Measurements from ENCODE around the gene TTC9C.
"Not testable (repeated sequence)": the region's sequence is repeated elsewhere in the genome, so short reads cannot be mapped to it uniquely, and the experiment has no call there.

TTC9C gene

DNA sequence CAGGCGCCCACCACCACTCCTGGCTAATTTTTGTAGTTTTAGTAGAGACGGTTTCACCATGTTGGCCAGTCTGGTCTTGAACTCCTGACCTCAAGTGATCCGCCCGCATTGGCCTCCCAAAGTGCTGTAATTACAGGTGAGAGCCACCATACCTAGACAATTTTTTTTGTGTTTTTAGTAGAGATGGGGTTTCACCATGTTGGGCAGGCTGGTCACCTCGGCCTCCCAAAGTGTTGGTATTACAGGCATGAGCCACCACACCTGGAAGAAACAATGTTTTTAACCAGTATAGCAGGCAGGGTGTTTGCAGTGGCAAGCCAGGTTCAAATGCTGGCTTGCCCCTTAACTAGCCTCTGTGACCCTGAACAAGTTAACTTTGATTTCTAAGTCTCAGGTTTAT, 21.6 kb downstream of the TTC9C start:
- in situ Hi-C loops (cut with MboI; ENCODE audit: low sequenced_read_pairs): not testable (repeated sequence)

DNA sequence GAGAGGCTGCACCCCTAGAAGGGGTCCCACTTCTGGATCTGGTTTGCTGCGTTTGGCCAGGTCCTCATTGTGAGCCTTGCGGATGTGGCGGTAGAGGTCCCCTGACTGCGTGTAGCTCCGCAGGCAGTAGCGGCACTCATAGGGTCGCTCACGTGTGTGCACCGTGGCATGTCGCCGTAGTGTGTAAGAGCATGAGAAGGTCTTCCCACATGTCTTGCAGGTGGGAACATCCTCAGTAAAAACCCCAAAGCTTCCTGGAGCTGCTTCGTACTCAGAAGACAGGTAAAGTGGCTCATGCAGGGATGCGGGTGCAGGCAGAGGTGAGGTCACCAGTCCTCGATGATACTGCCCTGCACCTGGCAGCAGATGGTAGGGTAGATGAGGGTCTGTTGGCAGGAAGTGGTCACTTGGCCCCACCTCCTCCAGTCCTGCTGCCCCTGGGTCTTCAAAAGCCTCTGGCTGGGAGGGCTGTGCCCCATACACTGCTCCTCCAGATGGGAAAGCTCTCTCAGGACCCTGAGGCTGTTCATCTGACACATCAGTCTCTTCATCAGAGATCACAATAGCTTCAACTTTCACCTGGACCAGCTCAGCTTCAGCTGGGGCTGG, 24.0 kb downstream of the TTC9C start:
- in situ Hi-C loops (cut with MboI; ENCODE audit: low sequenced_read_pairs): no loop called here

DNA sequence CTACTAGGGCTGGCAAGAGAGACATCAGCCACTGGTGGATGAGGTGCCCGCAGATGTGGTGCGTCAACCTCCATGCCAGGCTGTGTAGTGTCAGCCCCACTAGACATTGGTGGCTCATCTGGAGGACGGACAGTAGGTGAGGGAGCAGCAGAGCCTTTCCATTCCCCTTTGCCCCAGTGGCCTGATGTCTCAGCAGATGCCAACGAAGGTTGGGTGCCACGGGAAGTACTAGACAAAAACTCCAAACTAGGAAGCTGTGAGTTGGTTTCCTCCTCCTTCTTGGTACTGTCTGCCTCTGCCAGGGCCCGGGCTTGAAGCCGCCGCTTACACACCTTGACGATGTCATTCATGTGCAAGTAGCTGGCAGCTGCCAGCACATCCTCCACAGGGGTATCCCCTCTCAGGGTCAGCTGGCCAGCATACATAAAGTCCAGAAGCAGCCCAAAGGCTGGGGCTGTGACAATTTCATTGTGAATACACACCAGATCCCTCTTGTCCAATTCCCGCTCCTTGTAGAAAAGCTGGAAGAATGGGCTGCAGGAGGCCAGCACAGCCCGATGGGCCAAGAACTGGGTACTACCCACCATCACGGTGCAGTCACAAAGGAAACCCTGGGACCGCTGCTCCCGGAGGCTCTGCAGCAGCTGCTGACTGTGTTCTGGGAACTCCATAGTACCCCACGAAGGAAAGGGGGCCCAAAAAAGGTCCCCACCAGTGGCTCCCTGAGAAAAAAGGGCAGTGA, 24.9 kb downstream of the TTC9C start:
- in situ Hi-C loops (cut with MboI; ENCODE audit: low sequenced_read_pairs): no loop called here

DNA sequence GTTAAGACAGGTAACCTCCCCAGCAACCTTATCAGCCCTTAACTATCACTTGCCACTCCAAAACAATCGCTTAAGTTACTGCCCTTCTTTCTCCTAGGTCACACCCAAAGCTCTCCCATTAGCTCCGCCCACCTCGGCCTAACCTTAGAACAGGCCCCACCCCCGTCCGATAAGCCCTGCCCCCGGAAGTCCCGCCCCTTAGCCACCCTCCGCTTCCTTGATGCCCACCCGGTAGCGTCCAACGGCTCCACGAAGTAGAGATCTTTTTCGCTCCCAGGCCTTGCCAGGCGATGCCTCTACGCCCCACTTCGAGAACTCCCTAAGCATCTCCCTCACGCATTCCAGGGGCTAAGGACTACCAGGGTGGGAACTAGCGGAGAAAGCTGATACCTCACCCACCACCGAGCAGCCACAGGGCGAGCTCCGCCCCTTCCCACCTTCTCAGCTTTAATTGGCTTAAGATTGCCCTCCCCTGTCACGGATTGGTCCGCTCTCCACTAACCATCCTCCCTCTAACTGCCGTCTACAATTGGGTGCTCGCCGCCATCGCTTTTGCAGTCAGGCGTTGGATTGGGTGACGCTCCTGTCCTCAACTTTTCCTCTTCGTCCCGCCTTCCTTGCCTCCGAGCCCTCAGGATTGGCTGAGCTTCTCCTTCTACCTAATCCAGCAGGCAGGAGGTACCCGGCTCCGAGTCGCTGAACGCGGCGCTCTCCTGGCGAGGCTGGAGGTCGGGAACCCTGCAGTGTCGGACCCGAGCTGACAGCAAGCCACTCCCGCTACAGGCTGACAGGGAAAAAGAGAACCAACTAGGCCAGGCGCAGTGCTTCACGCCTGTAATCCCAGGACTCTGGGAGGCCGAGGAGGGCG, 25.7 kb downstream of the TTC9C start, which contains the start of gene ZBTB3:
Gene ZBTB3, minus strand, starts transcription at position 425 of the 868 bp plus-strand sequence. CDS start 496 bp downstream, outside the sequence.
- in situ Hi-C loops (cut with MboI; ENCODE audit: low sequenced_read_pairs): no loop called here

DNA sequence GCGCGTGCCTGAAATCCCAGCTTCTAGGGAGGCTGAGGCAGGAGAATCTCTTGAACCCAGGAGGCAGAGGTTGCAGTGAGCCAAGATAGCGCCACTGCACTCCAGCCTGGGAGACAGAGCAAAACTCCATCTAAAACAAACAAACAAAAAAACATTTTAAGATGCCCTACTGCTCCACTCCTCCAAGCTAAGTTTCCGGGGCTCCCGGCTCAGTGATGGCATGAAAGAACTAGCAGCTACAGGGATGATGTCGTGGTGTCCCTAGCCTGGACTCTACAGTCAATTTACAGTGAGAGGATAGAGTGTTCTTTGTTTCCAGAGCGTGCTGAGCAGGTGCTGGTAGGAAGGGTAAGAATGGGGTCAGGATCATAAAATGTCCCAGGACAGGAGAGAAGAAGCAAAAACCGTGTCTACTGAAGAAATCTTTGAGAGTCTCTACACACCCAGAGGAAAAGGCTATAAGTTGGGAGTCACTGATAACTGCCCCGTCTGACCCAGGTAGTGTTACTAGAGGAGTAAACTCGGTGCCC, 26.9 kb downstream of the TTC9C start:
- in situ Hi-C loops (cut with MboI; ENCODE audit: low sequenced_read_pairs): no loop called here

DNA sequence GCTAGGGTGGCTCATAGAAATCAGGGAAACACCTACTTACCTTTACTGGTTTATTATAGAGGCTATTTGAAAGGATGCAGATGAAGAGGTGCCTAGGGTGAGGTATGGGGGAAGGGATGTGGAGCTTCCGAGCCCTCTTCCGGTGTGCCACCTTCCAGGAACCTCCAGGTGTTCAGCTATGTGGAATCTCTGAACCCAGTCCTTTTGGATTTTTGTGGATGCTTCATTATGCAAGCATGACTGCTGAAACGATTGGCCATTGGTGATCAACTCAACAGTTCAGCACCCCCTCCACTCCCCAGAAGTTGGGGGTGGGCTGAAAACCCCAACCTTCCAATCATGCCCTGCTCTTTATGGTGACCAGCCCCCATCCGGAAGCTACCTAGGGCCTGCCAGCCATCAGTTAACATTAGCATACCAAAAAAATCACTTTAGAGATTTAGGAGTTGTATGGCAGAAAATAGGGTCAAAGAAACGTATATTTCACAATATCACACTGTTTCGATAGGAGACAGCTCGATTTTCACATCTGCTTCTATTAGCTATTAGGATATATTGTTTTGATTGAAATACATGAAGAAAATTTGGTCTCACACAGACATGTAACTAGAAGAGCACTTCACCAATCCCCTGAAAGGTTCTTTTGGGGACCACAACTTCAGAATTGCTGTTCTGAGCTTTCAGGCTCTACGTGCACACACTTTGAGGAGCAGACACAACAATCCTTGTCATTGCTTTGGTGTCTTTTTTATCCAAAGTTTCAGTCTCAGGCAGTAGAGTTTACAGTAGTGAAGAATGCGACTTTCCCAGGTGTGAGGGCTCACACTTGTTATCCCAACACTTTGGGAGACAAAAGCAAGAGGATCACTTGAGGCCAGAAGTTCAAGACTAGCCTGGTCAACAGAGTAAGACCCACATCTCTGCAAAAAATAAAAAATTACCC, 29.8 kb downstream of the TTC9C start:
- in situ Hi-C loops (cut with MboI; ENCODE audit: low sequenced_read_pairs): no loop called here

DNA sequence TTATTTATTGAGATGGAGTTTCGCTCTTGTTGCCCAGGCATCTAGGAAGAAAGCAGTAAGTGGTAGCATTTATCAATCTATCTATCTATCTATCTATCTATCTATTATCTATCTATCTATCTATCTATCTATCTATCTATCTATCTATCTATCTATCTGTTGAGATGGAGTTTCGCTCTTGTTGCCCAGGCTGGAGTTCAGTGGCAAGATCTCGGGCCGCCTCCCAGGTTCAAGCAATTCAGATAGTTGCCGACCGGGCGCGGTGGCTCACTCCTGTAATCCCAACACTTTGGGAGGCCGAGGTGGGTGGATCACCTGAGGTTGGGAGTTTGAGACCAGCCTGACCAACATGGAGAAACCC, 32.6 kb downstream of the TTC9C start:
- in situ Hi-C loops (cut with MboI; ENCODE audit: low sequenced_read_pairs): not testable (repeated sequence)

DNA sequence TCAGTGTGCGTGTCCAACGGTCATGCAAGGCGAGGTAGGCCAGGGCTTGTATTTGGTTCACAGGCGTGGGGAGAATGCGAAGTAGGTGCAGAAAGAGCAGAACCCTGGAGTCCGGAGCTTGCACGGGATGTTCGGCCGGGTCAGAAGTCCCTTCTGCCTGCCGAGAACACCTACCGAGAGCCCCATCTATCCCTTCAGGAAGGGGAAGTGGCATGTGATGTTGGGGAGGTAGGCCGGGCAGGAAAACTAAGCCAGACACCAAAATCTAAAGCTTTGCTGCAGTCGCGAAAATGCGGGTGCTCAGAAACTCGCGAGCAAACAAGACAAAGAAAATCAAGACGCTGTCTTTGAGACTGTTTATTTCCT, 42.5 kb downstream of the TTC9C start:
- in situ Hi-C loops (cut with MboI; ENCODE audit: low sequenced_read_pairs): no loop called here

DNA sequence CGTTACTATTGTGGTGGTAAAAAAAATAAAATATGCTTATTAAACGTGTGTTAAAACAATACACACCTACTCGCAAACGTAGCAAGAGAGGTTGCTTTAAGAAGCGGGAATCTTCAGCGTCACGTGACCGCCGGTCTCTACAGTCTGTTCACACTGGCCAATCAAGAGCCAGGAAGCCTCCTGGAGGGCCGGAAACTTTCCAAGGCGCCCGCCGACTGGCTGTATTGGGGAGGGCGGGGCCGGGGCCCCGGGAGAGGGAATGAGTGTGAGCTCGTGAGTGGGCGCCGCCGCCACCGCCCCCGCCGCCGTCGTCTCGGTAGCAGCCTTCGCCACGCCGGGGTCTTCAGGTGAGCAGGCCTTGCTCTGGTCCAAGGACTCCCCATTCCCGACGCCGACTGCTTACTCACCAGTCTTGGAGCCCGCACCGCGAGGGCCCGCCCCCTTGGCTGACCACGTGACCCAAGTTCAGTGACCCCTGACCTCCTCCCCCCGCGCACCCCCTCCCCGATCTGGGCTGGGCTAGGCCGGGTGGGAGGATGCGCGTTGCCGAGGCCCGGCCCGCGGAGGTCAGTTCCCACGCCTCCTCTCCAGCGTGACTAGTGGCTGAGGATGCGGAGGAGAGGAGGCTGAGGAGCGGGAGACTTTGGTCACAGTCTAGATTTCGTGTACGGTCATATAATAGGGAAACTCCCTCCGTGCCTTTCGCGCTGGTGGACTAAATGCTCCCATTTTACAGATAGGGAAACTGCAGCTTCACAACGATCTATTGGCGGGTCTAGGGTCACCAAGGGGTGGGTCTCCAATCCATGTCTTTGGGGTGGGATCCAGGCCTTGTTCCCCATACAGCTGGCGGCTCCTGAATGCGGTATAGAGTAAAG, 43.1 kb downstream of the TTC9C start, which contains the start of gene TAF6L:
Gene TAF6L, plus strand, starts transcription at position 253 of the 878 bp plus-strand sequence. CDS start 4,388 bp downstream, outside the sequence.
- in situ Hi-C loops (cut with MboI; ENCODE audit: low sequenced_read_pairs): no loop called here

DNA sequence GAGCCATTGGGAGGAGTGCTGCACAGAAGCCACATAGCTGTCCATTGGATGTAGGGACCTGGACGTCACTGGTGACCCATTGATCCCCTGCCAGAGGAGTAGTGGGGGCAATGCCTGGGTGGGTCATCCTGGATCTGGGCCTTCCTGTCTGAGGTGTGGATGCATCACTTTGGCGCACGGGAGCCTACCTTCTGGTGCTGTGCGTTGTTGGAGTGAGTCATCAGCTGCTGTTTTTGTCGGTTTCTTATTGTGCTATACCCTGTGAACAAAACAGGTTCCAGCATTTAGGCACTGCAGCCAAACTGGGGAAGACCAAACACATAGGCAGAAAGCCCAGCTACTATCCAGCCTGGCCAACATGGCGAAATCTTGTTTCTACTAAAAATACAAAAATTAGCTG, 46.1 kb downstream of the TTC9C start:
- in situ Hi-C loops (cut with MboI; ENCODE audit: low sequenced_read_pairs): no loop called here

DNA sequence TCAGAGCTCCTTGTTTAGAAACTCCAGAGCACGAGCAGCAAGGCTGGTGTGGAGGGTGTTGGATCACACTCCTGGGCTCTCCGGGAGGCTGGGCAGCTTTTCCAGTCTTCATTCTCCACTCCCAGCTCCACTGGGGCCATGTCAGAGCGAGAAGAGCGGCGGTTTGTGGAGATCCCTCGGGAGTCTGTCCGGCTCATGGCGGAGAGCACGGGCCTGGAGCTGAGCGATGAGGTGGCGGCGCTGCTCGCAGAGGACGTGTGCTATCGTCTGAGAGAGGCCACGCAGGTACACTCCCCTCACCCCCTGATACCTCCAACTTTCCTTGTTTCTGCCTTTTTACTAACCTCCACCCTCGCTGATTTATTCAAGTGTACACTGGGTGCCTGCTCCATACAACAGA, 47.4 kb downstream of the TTC9C start:
- in situ Hi-C loops (cut with MboI; ENCODE audit: low sequenced_read_pairs): no loop called here

DNA sequence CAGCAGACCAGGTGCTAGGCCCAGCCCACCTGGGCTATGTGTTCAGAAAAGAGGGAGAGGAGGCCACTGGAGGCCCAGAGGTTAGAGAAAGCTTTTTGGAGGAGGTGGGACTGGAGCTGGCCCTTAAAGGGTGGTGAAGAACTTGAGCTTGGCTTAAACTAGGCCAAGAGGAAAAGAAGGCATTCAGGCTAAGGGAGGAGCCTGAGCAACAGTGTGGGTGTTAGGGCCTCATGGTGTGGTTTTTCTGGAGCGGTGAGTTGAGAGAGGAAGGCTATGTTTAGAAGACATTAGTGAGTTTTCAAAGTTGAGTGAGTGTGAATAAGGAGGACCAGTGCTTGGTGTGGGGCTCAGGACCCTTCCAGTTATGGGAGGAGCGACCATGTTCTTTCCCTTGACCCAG, 49.1 kb downstream of the TTC9C start:
- in situ Hi-C loops (cut with MboI; ENCODE audit: low sequenced_read_pairs): no loop called here

DNA sequence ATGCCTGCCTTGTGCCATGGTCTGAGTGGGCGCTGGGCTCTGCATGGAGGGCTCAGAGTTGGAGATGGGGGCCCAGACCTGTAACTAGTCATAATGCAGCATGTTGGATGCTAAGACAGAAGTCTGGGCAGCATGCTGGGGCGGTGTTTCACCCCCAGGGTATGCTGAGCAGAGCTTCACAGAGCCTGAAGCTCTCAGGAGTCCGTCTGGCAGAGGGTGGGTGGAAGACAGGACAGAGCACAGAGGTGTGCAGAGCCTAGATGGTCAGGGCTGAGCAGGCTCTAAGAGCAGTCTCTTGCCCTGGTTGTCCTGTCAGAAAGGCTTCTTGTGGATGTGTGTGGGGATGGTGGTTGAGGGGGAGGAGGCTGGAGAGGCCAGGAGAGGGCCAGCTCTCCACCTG, 50.2 kb downstream of the TTC9C start:
- in situ Hi-C loops (cut with MboI; ENCODE audit: low sequenced_read_pairs): no loop called here

DNA sequence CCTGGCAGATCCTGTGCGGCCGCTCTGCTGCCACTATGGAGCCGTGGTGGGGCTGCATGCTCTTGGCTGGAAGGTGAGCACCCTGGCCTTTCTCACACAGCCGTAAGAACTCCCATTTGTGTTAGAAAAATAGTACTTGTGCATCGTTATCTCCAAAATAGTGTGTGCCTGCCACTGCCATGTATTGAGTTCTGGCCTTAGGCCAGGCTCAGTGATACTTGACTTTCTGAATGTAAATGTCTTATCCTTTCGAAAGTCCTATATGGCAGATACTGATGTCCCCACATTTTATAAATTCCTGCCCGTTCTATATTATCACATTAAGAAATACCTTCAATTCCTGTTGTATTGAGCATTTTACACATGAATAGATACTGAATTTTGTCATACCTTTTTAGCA, 54.5 kb downstream of the TTC9C start:
- in situ Hi-C loops (cut with MboI; ENCODE audit: low sequenced_read_pairs): no loop called here

DNA sequence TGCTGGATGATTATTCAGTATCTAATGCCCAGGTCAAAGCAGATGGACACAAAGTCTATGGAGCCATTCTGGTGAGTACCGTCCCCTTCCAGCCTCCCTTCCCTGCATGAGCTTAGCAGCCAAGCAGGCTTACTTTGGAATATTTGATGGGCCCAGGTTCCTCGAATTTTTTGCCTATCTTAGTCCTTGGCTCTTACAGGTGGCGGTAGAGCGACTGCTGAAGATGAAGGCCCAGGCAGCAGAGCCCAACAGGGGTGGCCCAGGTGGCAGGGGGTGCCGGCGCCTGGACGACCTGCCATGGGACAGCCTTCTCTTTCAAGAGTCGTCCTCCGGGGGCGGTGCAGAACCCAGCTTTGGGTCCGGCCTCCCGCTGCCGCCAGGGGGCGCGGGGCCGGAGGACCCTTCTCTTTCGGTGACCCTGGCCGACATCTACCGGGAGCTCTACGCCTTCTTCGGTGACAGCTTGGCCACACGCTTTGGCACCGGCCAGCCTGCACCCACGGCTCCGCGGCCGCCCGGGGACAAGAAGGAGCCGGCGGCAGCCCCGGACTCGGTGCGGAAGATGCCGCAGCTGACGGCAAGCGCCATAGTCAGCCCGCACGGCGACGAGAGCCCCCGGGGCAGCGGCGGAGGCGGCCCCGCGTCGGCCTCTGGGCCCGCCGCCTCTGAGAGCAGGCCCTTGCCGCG, 58.2 kb downstream of the TTC9C start:
- in situ Hi-C loops (cut with MboI; ENCODE audit: low sequenced_read_pairs): no loop called here

DNA sequence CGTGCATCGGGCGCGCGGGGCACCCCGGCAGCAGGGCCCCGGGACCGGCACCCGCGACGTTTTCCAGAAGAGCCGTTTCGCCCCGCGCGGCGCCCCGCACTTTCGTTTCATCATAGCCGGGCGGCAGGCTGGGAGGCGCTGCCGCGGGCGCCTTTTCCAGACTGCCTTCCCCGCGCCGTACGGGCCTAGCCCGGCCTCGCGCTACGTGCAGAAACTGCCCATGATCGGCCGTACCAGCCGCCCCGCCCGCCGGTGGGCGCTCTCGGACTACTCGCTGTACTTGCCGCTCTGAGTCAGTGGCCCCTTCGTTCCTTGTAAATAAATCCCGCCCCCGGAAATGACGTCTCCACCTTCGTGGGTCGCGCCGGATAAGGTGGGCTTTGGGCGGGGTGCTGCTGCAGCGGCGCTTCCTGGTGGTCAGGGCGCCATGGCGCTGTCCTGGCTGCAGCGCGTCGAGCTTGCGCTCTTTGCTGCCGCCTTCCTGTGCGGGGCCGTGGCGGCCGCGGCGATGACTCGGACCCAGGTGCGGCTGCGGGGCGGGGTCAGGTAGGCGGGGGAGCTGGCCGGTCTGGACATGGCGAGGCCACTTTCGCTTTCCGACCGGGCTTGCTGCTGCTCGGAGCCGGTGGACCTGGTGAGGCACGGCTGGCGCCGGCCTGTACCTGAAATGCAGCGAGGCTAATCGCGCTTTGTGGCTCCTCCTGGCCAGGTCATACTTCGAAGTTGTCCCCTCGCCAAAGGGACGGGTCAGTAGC, 58.9 kb downstream of the TTC9C start, which contains the start of gene TMEM179B:
Gene TMEM179B, plus strand, starts transcription at position 398 of the 755 bp plus-strand sequence. Its CDS starts 30 bp downstream, at position 428.
- in situ Hi-C loops (cut with MboI; ENCODE audit: low sequenced_read_pairs): no loop called here
